HPDE6-E6E7 (cell line): ENCODE measurements around the gene GOLGA8B.
"Not testable (repeated sequence)": the region's sequence is repeated elsewhere in the genome, so short reads cannot be mapped to it uniquely, and the experiment has no call there.

Experiments used
- DNase-seq: peaks from one replicate; pipeline ENCODE4 v3.0.0; 2011; ENCODE audit warnings: missing footprints; ENCODE audit errors: extremely low spot score

Gene GOLGA8B

GRCh38 chr15:34598799-34599585, 15.5 kb upstream of the GOLGA8B start:
- no peak for DNase-seq

GRCh38 chr15:34597316-34597715, 13.9 kb upstream of the GOLGA8B start:
- no peak for DNase-seq

DNA sequence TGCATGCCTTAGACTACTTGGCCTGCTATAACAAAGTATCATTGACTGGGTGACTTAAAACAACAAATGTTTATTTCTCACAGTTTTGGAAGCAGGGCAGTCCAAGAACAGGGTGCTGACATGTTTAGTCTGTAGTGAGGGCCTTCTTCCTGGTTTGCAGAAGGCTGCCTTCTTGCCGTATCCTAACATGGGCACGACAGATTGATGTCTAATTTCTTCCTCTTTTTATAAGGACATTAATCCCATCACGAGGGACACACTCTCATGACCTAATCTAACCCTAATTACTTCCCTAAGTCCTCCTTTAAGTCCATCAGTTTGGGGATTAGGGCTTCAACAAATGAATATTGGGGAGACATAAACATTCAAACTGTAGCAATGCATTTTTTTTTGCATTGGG, 10.9 kb upstream of the GOLGA8B start:
- DNase-seq, result no peak

DNA sequence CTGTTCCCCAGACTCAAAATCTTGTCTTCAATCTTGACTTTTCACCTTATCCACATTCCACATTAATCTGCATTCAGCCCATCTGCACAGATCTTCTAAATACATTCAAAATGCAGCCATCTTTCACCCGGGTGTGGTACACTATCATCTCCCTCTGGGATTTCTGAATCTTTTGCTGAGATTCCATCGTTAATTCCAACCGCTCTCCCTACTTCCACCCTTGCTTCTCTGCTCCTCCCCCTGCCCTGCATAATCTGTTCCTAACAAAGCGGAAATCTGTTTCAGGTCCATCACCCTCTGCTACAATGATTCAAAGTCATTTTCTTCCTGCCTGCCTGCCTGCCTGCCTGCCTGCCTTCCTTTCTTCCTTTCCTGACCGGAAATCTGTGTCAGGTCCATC, 7.9 kb upstream of the GOLGA8B start:
- DNase-seq, result no peak

DNA sequence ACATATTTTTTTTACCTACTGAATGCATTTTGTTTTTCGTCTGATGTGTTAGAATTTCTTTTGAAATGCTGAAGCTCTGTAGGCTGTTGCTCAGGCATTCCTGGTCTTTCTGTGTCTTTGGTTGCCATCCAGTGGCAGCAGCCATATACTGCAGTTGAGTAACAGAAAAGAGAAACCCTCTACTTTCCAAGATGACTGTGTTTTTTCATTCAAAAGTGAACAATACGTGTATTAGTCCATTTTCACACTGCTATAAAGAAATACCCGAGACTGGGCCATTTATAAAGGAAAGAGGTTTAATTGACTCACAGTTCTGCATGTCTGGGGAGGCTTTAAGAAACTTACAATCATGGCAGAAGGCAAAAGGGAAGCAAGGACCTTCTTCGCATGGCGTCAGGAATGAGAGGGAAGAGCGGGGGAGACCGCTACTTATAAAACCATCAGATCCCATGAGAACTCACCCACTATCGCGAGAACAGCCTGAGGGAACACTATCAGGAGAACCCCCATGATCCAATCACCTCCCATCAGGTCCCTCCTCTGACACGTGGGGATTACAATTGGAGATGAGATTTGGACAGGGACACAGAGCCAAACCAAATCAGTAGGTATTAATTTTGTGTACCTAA, 4.7 kb upstream of the GOLGA8B start:
- DNase-seq, result no peak

- DNase-seq, result not testable (repeated sequence)
These were observed 2.5 kb upstream of the GOLGA8B start for GRCh38 chr15:34585966-34586365.

GRCh38 chr15:34584996-34585395, 1.5 kb upstream of the GOLGA8B start:
- no peak for DNase-seq

DNA sequence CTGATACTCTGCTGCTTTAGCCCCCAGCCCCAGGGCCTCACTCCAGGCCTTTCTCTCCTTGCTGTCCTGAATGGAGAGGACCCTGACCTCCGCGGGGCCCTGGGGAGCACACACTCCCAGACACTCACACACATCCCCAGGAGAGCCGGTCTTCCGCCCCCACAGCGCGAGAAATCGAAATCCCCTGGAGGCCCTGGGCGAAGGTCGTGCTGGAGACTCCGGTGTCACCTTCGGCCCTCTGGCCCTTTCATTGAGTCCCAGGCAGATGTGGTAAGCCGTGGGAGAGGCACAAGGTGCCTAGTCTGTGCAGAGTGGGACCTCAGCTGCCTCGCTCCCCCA, 848 bp upstream of the GOLGA8B start:
- no peak for DNase-seq

GRCh38 chr15:34582461-34583371, 735 bp downstream of the GOLGA8B start:
- DNase-seq, result no peak

GRCh38 chr15:34581687-34582460, 1.6 kb downstream of the GOLGA8B start:
- not testable (repeated sequence) for DNase-seq

GRCh38 chr15:34581043-34581365, 2.4 kb downstream of the GOLGA8B start:
- no peak for DNase-seq

DNA sequence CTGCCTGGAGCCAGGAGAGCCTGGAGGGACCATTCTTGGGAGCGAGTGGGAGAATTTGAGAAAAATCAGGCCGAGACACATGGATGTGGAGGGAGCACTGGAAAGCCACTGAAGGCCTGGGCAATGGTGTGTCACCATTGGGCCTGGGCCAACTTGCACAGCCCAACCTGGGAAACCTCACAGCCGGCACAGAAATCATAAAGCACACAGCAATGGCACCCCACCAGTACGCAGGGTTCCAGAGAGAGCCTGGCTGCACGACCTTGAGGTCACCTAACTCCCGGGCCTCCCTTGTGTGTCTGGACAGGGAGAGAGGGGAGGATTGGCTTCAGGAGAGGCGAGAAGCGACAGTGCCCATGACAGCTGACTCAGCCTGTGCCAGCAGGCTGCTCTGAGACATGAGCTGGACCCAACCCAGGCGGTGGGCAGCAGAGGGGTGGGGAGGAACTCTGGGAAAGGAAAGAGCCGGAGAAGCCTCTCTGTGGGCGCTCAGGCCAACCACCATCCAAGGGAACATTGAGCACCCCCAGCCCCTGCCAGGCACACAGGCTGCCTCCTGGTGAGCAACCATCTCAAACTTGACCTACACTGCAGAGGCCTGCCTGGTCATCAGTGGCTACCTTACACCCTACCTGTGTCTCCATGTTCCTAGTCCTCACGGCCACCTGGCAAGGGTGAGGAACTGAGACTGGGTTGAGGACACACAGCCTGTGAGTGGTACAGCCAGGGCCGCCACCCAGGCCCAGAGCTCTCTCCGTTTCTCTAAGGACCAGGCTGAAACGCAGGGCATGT, 3.0 kb downstream of the GOLGA8B start:
- DNase-seq, result not testable (repeated sequence)

- no peak for DNase-seq
These were observed 5.2 kb downstream of the GOLGA8B start for GRCh38 chr15:34578283-34578674.

- DNase-seq, result not testable (repeated sequence)
These were observed 5.7 kb downstream of the GOLGA8B start for GRCh38 chr15:34577658-34578282.

- DNase-seq, result not testable (repeated sequence)
These were observed 8.4 kb downstream of the GOLGA8B start for GRCh38 chr15:34575035-34575434.

- not testable (repeated sequence) for DNase-seq
These were observed 10.5 kb downstream of the GOLGA8B start for GRCh38 chr15:34572921-34573320.

DNA sequence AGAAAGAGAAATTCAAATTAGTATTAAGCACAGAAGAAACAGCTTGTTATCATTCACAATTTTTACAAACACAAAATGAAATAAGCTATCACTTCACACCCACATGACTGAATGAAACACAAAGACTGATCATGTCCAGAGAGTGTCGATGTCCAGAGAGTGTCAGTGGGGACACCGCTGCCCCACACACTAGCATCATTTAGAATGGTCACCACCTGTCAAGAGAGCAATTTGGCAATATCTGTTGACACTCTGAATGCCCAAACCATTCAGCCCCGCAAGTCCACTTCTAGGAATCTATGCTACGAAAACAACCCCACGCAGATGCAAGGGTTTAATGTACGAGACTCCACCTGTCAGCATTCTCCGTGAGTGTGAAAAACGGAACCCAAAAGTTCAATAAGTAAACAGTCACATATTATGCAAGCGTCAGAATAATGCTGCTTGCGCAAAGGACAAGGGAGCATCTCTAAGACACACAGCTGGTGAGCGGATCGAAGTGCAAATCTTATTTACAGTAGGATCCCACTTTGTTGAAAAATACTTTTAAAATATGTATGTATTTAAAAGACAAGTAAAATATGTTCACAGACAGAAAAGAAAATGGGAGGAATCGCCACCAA, 11.3 kb downstream of the GOLGA8B start:
- not testable (repeated sequence) for DNase-seq

DNA sequence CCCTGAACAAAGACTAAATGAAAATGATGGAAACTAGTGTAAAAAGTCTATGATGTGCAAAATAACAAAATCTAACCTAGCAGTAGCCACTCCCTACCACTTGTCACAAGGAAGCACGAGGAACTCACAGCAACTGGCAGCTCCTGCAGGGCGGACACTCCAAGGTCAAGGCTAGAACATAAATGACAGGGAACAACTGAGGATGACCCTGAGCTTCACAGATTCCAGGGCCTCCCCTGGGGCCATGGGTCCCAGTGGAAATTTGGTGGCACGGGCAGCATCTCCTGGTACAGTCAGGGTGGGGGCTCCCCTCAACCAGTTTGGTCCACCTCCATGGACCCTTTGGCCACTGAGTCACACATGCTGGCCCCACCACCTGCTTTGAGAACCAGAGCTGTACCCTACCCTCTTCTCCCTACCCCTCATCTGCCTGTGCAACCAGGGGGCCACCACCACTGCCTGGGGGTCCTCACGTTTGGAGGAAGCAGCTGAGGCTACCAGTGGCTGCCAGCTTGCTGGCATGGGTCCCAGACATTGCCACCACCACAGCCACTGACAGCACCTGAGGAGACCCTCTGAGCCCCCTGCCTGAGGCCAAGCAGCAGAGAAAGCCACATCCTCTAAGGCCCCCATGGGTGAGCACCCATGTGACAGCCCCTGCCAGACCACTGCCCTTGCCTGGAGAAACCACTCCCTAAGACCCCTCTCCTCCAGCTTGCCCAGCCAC, 13.6 kb downstream of the GOLGA8B start:
- not testable (repeated sequence) for DNase-seq

DNA sequence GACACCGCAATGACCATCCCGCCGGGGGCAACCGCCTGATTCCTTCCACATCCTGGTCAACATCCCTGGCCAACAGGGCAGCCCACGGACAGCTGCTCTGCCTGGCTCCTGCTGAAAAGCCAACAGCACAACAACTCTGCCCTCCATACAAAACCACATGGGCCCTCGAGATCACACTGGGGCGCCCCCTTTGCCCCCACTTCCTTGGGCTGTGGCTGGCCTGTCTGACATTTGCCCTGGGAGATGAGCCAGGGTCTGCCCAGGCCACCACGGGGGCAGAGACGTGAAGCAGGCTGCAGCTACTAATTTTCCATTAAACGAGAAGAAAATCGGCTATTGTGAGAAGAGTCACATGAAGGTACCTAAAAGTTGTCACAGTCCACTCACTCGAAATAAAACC, 16.3 kb downstream of the GOLGA8B start:
- DNase-seq, result not testable (repeated sequence)
